Neural cell (in vitro differentiated cells): ENCODE data around the gene MAP3K15. TPM values are rescaled to one million over a fixed set of nuclear protein-coding genes. Genes with fewer than 3 reads are reported as not detected.

ENCODE experiments used
- H2AFZ ChIP-seq: fragments of 200-600, 300-800 bp; sonication (generic), shearing (Covaris generic); 2 replicates; pipeline ENCODE4 v1.6.0; 2014; ENCODE audit warnings: low read depth, mild to moderate bottlenecking, antibody characterized with exemption, low read length, moderate library complexity
- H3F3A ChIP-seq: fragments of 200-600 bp; shearing (Covaris generic); 2 replicates; pipeline ENCODE4 v1.6.1; 2016; ENCODE audit warnings: mild to moderate bottlenecking, moderate library complexity, mixed read lengths, antibody characterized with exemption, low read length; ENCODE audit not compliant: insufficient read depth, poor library complexity, severe bottlenecking
- H3K27ac ChIP-seq: fragments of 200-600, 300-800 bp; sonication (generic), shearing (Covaris generic); 2 replicates; pipeline ENCODE4 v1.5.1; 2014; ENCODE audit warnings: mild to moderate bottlenecking, low read length, moderate library complexity
- H3K27me3 ChIP-seq: fragments of 300-800, 200-600 bp; sonication (generic), shearing (Covaris generic); 2 replicates; pipeline ENCODE4 v1.6.0; 2014; ENCODE audit warnings: mild to moderate bottlenecking, low read depth, low read length, moderate library complexity; ENCODE audit not compliant: insufficient read depth
- H3K36me3 ChIP-seq: fragments of 300-800, 200-600 bp; sonication (generic), shearing (Covaris generic); 2 replicates; pipeline ENCODE4 v1.5.1; 2014; ENCODE audit warnings: mild to moderate bottlenecking, antibody characterized with exemption, low read length, moderate library complexity; ENCODE audit not compliant: insufficient read depth
- H3K4me2 ChIP-seq: fragments of 300-800, 200-600 bp; sonication (generic), shearing (Covaris generic); 2 replicates; pipeline ENCODE4 v1.6.0; 2014; ENCODE audit warnings: mild to moderate bottlenecking, low read length
- H3K4me3 ChIP-seq: fragments of 300-800, 200-600 bp; sonication (generic), shearing (Covaris generic); 2 replicates; pipeline ENCODE4 v1.5.1; 2014; ENCODE audit warnings: mild to moderate bottlenecking, low read length, moderate library complexity
- H3K79me2 ChIP-seq: fragments of 200-600 bp; shearing (Covaris generic); replicated peaks from 2 replicates; pipeline ENCODE4 v1.6.0; 2014; ENCODE audit warnings: mild to moderate bottlenecking, low read length, moderate library complexity; ENCODE audit not compliant: insufficient read depth
- H3K9ac ChIP-seq: fragments of 300-800, 200-600 bp; sonication (generic), shearing (Covaris generic); 2 replicates; pipeline ENCODE4 v1.6.1; 2016; ENCODE audit warnings: mild to moderate bottlenecking, low read length, mixed read lengths
- H3K9me2 ChIP-seq: fragments of 200-600 bp; shearing (Covaris generic); 2 replicates; pipeline ENCODE4 v1.6.1; 2016; ENCODE audit warnings: mild to moderate bottlenecking, low read length, mixed read lengths; ENCODE audit not compliant: insufficient read depth
- H3K9me3 ChIP-seq: fragments of 200-600, 300-800 bp; sonication (generic), shearing (Covaris generic); 2 replicates; pipeline ENCODE4 v1.6.1; 2016; ENCODE audit warnings: mild to moderate bottlenecking, mixed run types, low read length, moderate library complexity, mixed read lengths
- H4K20me1 ChIP-seq: fragments of 200-600 bp; shearing (Covaris generic); 2 replicates; pipeline ENCODE4 v1.6.1; 2016; ENCODE audit warnings: mild to moderate bottlenecking, mixed run types; ENCODE audit not compliant: insufficient read depth
- EP300 ChIP-seq: fragments of 450-650 bp; conservative IDR thresholded peaks from 2 replicates; pipeline ENCODE4 v1.6.1; 2014; ENCODE audit warnings: antibody characterized with exemption, mild to moderate bottlenecking, moderate library complexity; ENCODE audit not compliant: poor library complexity, severe bottlenecking
- EZH2 ChIP-seq: fragments of 200-600, 300-800 bp; shearing (Covaris generic), sonication (generic); IDR thresholded peaks from 2 replicates; pipeline ENCODE4 v1.6.1; 2014; ENCODE audit warnings: antibody characterized with exemption, low read length, borderline replicate concordance, mild to moderate bottlenecking; ENCODE audit not compliant: insufficient read depth, poor library complexity, severe bottlenecking
- MXI1 ChIP-seq: fragments of 450-650 bp; conservative IDR thresholded peaks from 2 replicates; pipeline ENCODE4 v1.6.1; 2014; ENCODE audit warnings: antibody characterized with exemption, mild to moderate bottlenecking; ENCODE audit not compliant: poor library complexity, severe bottlenecking
- POLR2AphosphoS5 ChIP-seq: IDR thresholded peaks from 2 replicates; pipeline ENCODE4 v1.6.1; 2012
- RAD21 ChIP-seq: fragments of 450-650 bp; conservative IDR thresholded peaks from 2 replicates; pipeline ENCODE4 v1.6.1; 2014; ENCODE audit warnings: antibody characterized with exemption, mild to moderate bottlenecking, moderate library complexity
- SMC3 ChIP-seq: fragments of 450-650 bp; conservative IDR thresholded peaks from 2 replicates; pipeline ENCODE4 v1.6.1; 2014; ENCODE audit warnings: antibody characterized with exemption, mild to moderate bottlenecking, moderate library complexity; ENCODE audit not compliant: poor library complexity
- TAF1 ChIP-seq: IDR thresholded peaks from 2 replicates; pipeline ENCODE4 v1.6.1; 2012; ENCODE audit warnings: low read depth
- polyA plus RNA-seq: library from polyadenylated mRNA; depleted of rRNA; stranded (reverse); fragments of >200 nt; gene quantifications from 2 replicates; pipeline ENCODE4 v1.2.3, GENCODE V29; 2014
- TF ChIP-seq, protein P1 (sequence below): IDR thresholded peaks from 2 replicates; pipeline ENCODE4 v1.6.1; 2012; ENCODE audit warnings: borderline replicate concordance
- TF ChIP-seq, protein P2 (sequence below): fragments of 450-650 bp; IDR thresholded peaks from 2 replicates; pipeline ENCODE4 v1.5.1; 2014; ENCODE audit warnings: antibody characterized with exemption, mild to moderate bottlenecking, moderate library complexity; ENCODE audit not compliant: poor library complexity, severe bottlenecking

The MAP3K15 gene
- polyA plus RNA-seq, 1 donor from 2014 or later: not detected

DNA sequence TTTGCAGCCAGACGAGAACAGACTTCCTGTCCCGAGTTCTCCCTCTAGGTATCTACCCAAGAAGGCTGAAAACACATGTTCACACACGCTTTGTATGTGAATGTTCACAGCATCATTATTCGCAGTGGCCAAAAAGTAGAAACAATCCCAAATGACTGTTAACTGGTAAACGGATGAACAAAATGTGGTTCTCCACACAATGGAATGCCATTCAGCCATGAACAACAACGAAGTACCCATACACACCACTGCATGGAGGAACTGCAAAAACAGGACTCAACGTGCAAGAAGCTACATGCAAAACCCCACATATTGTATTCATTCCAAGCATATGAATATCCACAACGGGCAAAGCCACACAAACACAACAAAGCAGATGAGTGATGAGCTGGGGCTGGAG is 126.6 kb downstream of the MAP3K15 start:
- TF ChIP-seq RAD21 (no peak), EZH2 (no peak), EP300 (no peak), MXI1 (no peak), TAF1 (no peak), POLR2AphosphoS5 (no peak), SMC3 (no peak)
- TF ChIP-seq, protein P1, sequence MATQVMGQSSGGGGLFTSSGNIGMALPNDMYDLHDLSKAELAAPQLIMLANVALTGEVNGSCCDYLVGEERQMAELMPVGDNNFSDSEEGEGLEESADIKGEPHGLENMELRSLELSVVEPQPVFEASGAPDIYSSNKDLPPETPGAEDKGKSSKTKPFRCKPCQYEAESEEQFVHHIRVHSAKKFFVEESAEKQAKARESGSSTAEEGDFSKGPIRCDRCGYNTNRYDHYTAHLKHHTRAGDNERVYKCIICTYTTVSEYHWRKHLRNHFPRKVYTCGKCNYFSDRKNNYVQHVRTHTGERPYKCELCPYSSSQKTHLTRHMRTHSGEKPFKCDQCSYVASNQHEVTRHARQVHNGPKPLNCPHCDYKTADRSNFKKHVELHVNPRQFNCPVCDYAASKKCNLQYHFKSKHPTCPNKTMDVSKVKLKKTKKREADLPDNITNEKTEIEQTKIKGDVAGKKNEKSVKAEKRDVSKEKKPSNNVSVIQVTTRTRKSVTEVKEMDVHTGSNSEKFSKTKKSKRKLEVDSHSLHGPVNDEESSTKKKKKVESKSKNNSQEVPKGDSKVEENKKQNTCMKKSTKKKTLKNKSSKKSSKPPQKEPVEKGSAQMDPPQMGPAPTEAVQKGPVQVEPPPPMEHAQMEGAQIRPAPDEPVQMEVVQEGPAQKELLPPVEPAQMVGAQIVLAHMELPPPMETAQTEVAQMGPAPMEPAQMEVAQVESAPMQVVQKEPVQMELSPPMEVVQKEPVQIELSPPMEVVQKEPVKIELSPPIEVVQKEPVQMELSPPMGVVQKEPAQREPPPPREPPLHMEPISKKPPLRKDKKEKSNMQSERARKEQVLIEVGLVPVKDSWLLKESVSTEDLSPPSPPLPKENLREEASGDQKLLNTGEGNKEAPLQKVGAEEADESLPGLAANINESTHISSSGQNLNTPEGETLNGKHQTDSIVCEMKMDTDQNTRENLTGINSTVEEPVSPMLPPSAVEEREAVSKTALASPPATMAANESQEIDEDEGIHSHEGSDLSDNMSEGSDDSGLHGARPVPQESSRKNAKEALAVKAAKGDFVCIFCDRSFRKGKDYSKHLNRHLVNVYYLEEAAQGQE: no peak
- Histone ChIP-seq H3K9me3 (no peaks in the 10 kb centered on the region), H3F3A (no peaks in the 10 kb centered on the region), H3K4me2 (no peak overlapping the region), H4K20me1 (no peaks in the 10 kb centered on the region), H3K36me3 (no peaks in the 10 kb centered on the region), H3K27me3 (no peaks in the 10 kb centered on the region), H2AFZ (no peak overlapping the region), H3K4me3 (no peak overlapping the region), H3K79me2 (no peaks in the 10 kb centered on the region), H3K9me2 (no peaks in the 10 kb centered on the region), H3K27ac (no peak overlapping the region), H3K9ac (no peak overlapping the region)

GRCh38 chrX:19388064-19388679 is 127.1 kb downstream of the MAP3K15 start:
- TF ChIP-seq RAD21 (no peak), SMC3 (no peak), EZH2 (no peak), POLR2AphosphoS5 (no peak), EP300 (no peak), MXI1 (no peak), TAF1 (no peak)
- TF ChIP-seq, protein P1: no peak
- TF ChIP-seq, protein P2, sequence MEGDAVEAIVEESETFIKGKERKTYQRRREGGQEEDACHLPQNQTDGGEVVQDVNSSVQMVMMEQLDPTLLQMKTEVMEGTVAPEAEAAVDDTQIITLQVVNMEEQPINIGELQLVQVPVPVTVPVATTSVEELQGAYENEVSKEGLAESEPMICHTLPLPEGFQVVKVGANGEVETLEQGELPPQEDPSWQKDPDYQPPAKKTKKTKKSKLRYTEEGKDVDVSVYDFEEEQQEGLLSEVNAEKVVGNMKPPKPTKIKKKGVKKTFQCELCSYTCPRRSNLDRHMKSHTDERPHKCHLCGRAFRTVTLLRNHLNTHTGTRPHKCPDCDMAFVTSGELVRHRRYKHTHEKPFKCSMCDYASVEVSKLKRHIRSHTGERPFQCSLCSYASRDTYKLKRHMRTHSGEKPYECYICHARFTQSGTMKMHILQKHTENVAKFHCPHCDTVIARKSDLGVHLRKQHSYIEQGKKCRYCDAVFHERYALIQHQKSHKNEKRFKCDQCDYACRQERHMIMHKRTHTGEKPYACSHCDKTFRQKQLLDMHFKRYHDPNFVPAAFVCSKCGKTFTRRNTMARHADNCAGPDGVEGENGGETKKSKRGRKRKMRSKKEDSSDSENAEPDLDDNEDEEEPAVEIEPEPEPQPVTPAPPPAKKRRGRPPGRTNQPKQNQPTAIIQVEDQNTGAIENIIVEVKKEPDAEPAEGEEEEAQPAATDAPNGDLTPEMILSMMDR: no peak
- no peaks in the 10 kb centered on the region for H3K9me3 ChIP-seq
- H2AFZ ChIP-seq: no peak overlapping the region
- H3K9me2 ChIP-seq: no peaks in the 10 kb centered on the region
- H3K27me3 ChIP-seq: no peaks in the 10 kb centered on the region
- no peaks in the 10 kb centered on the region for H3K36me3 ChIP-seq
- H3K79me2 ChIP-seq: no peaks in the 10 kb centered on the region
- H3K9ac ChIP-seq: no peak overlapping the region
- no peaks in the 10 kb centered on the region for H4K20me1 ChIP-seq
- H3F3A ChIP-seq: no peaks in the 10 kb centered on the region
- no peak overlapping the region for H3K4me2 ChIP-seq
- no peak overlapping the region for H3K4me3 ChIP-seq
- H3K27ac ChIP-seq: no peak overlapping the region
